ENCODE results near the gene MIP.

- TF ChIP-seq CTCF (IDR thresholded peaks at IDR 0.05) (no peak), SIN3A (IDR thresholded peaks at IDR 0.05; ENCODE audit: borderline replicate concordance, insufficient read depth, low read depth, low read length) (no peak), TCF7L2 (IDR thresholded peaks at IDR 0.05; ENCODE audit: low read depth, low read length) (no peak), REST (IDR thresholded peaks at IDR 0.05; ENCODE audit: insufficient read depth in 1 of 2, low read depth in 2 of 2, low read length in 1 of 2) (no peak), POLR2AphosphoS5 (IDR thresholded peaks at IDR 0.05; ENCODE audit: low read depth, low read length) (no peak)
Measured at GRCh38 chr12:56411781-56412639, 42.4 kb downstream of the MIP start.
